ENCODE results near the gene TMED6. TPM values are rescaled to one million over a fixed set of nuclear protein-coding genes. Genes with fewer than 3 reads are reported as not detected.

The TMED6 gene
- total RNA-seq, 1 experiment from 2014 or later = 2.4 TPM

- ChIA-PET POLR2A (no interaction called here), CTCF (interaction anchor here (0.6 kb wide), 1 partner anchor 82 kb away, joined by 3 read pairs; no protein-coding TSS in a partner anchor)
- Histone ChIP-seq H3K4me1 (peaks cover 48% of the 10 kb centered on the region), H3K27me3 (replicated peaks; ENCODE audit: control insufficient read depth, insufficient read depth, low read length) (no peaks in the 10 kb centered on the region), H3K4me3 (ENCODE audit: low read depth, low read length) (no peak overlapping the region), H3K36me3 (ENCODE audit: control insufficient read depth, insufficient read depth, low read length) (no peaks in the 10 kb centered on the region; the same call in 1 of the 2 replicates), H3K9me3 (no peaks in the 10 kb centered on the region)
- peaks cover 14% of the 10 kb centered on the region for H3K36me3 Mint-ChIP-seq (ENCODE audit: insufficient read depth, unreplicated experiment)
- no peak overlapping the region for H3K27ac Mint-ChIP-seq (ENCODE audit: unreplicated experiment)
- no peaks in the 10 kb centered on the region for H3K9me3 Mint-ChIP-seq (ENCODE audit: unreplicated experiment)
- no peak for TF ChIP-seq CTCF (IDR thresholded peaks at IDR 0.05; ENCODE audit: insufficient read depth in 1 of 2, low read depth in 1 of 2, low read length in 1 of 2, severe bottlenecking in 1 of 2, unreplicated experiment in 1 of 2)
- peaks cover 36% of the 10 kb centered on the region for H3K4me1 Mint-ChIP-seq (ENCODE audit: low read depth, unreplicated experiment)
- BruUV-seq (replicated peaks) = no TSS peak
- intact Hi-C loops (cut with micrococcal nuclease; ENCODE audit: unreplicated experiment) = no loop called here
- H3K27me3 Mint-ChIP-seq (ENCODE audit: insufficient read depth, unreplicated experiment) = no peaks in the 10 kb centered on the region
- H3K4me3 Mint-ChIP-seq (ENCODE audit: unreplicated experiment) = no peak overlapping the region
- DNase-seq = peak in 1 of 2 experiments; percentile 33
These were observed 42.6 kb upstream of the TMED6 start for GRCh38 chr16:69393898-69394849.

- H3K27ac Mint-ChIP-seq (ENCODE audit: unreplicated experiment) = no peak overlapping the region
- no TSS peak for BruUV-seq (replicated peaks)
- peaks cover 2% of the 10 kb centered on the region; the same call in 1 of the 2 replicates for H3K36me3 ChIP-seq (ENCODE audit: control insufficient read depth, insufficient read depth, low read length)
- no peaks in the 10 kb centered on the region for H3K27me3 ChIP-seq (replicated peaks; ENCODE audit: control insufficient read depth, insufficient read depth, low read length)
- TF ChIP-seq CTCF (IDR thresholded peaks at IDR 0.05; ENCODE audit: insufficient read depth in 1 of 2, low read depth in 1 of 2, low read length in 1 of 2, severe bottlenecking in 1 of 2, unreplicated experiment in 1 of 2) = no peak
- H3K9me3 Mint-ChIP-seq (ENCODE audit: unreplicated experiment) = no peaks in the 10 kb centered on the region
- intact Hi-C loops (cut with micrococcal nuclease; ENCODE audit: unreplicated experiment) = loop anchor here (5.0 kb wide), 1 partner anchor 49 kb away; the partner anchor contains the start of genes COG8 and NIP7
- peaks cover 45% of the 10 kb centered on the region for H3K36me3 Mint-ChIP-seq (ENCODE audit: insufficient read depth, unreplicated experiment)
- H3K4me1 ChIP-seq = peaks cover 8% of the 10 kb centered on the region
- H3K4me3 ChIP-seq (ENCODE audit: low read depth, low read length) = no peak overlapping the region
- DNase-seq = no peak
- H3K27me3 Mint-ChIP-seq (ENCODE audit: insufficient read depth, unreplicated experiment) = no peaks in the 10 kb centered on the region
- ChIA-PET CTCF (interaction anchor here (0.6 kb wide), 1 partner anchor 40 kb away, joined by 4 read pairs; no protein-coding TSS in a partner anchor), POLR2A (interaction anchor here (0.6 kb wide), 1 partner anchor 62 kb away, joined by 3 read pairs; no protein-coding TSS in a partner anchor)
- peaks cover 26% of the 10 kb centered on the region for H3K4me1 Mint-ChIP-seq (ENCODE audit: low read depth, unreplicated experiment)
- no peaks in the 10 kb centered on the region for H3K9me3 ChIP-seq
- peak overlapping the region; percentile 89 for H3K4me3 Mint-ChIP-seq (ENCODE audit: unreplicated experiment)
These were observed 35.0 kb upstream of the TMED6 start for GRCh38 chr16:69386596-69386995.

- H3K4me3 Mint-ChIP-seq (ENCODE audit: unreplicated experiment) = peak overlapping the region; percentile 89
- TSS peak; percentile 47 for BruUV-seq (replicated peaks)
- Histone ChIP-seq H3K4me3 (ENCODE audit: low read depth, low read length) (peak overlapping the region; percentile 93), H3K4me1 (peaks cover 8% of the 10 kb centered on the region), H3K27me3 (replicated peaks; ENCODE audit: control insufficient read depth, insufficient read depth, low read length) (no peaks in the 10 kb centered on the region), H3K36me3 (ENCODE audit: control insufficient read depth, insufficient read depth, low read length) (peaks cover 4% of the 10 kb centered on the region; the same call in 1 of the 2 replicates), H3K9me3 (no peaks in the 10 kb centered on the region)
- H3K4me1 Mint-ChIP-seq (ENCODE audit: low read depth, unreplicated experiment) = peaks cover 26% of the 10 kb centered on the region
- ChIA-PET CTCF (interaction anchor here (2.6 kb wide), 1 partner anchor 12 kb away, joined by 6 read pairs; no protein-coding TSS in a partner anchor), POLR2A (interaction anchor here (1.0 kb wide), 1 partner anchor 11 kb away, joined by 4 read pairs; no protein-coding TSS in a partner anchor)
- DNase-seq = no peak
- peaks cover 60% of the 10 kb centered on the region for H3K36me3 Mint-ChIP-seq (ENCODE audit: insufficient read depth, unreplicated experiment)
- H3K27me3 Mint-ChIP-seq (ENCODE audit: insufficient read depth, unreplicated experiment) = no peaks in the 10 kb centered on the region
- H3K27ac Mint-ChIP-seq (ENCODE audit: unreplicated experiment) = peak overlapping the region; percentile 94
- intact Hi-C loops (cut with micrococcal nuclease; ENCODE audit: unreplicated experiment) = loop anchor here (5.0 kb wide), 1 partner anchor 48 kb away; the partner anchor contains the start of genes COG8 and NIP7
- TF ChIP-seq CTCF (IDR thresholded peaks at IDR 0.05; ENCODE audit: insufficient read depth in 1 of 2, low read depth in 1 of 2, low read length in 1 of 2, severe bottlenecking in 1 of 2, unreplicated experiment in 1 of 2) = no peak
- H3K9me3 Mint-ChIP-seq (ENCODE audit: unreplicated experiment) = no peaks in the 10 kb centered on the region
These were observed 33.4 kb upstream of the TMED6 start for GRCh38 chr16:69384974-69385373.
